Cardiac fibroblast (primary cell): ENCODE data around the gene PHPT1.

ENCODE experiments used
- DNase-seq, 2 donors: peaks; one replicate each; pipeline versions ENCODE4 v3.0.0 to v3.0.0-alpha.2; 2010; ENCODE audit warnings: low read depth in 2 of 2
- H3K4me3 ChIP-seq, 2 donors: replicated peaks in 1 of 2; 1 replicate in 1 of 2; 2 replicates in 1 of 2; pipeline ENCODE4 v1.5.1; 2011; ENCODE audit warnings: low read depth in 2 of 2, low read length in 2 of 2, mild to moderate bottlenecking in 2 of 2, moderate library complexity in 1 of 2
- CTCF ChIP-seq: IDR thresholded peaks from one replicate; pipeline ENCODE4 v1.5.1; 2011; ENCODE audit warnings: low read depth, mild to moderate bottlenecking, low read length, inconsistent platforms

The PHPT1 gene

GRCh38 chr9:136853596-136854112, 4.4 kb downstream of the PHPT1 start:
- no peak overlapping the region for H3K4me3 ChIP-seq
- DNase-seq: no peak
- TF ChIP-seq CTCF: no peak

- no peak for TF ChIP-seq CTCF
- DNase-seq: no peak
- no peak overlapping the region for H3K4me3 ChIP-seq
These were observed 5.1 kb downstream of the PHPT1 start for GRCh38 chr9:136854113-136854841.

- TF ChIP-seq CTCF: no peak
These were observed 5.7 kb downstream of the PHPT1 start for GRCh38 chr9:136854842-136855460.

GRCh38 chr9:136855461-136856078, 6.4 kb downstream of the PHPT1 start:
- no peak overlapping the region for H3K4me3 ChIP-seq
- TF ChIP-seq CTCF: no peak

More at GRCh38 chr9:136854842-136855460, 5.7 kb downstream of the PHPT1 start:
- no peak for DNase-seq
- H3K4me3 ChIP-seq: no peak overlapping the region

GRCh38 chr9:136856079-136856476, 6.9 kb downstream of the PHPT1 start:
- TF ChIP-seq CTCF: no peak
- H3K4me3 ChIP-seq: no peak overlapping the region
- no peak for DNase-seq

More at GRCh38 chr9:136855461-136856078, 6.4 kb downstream of the PHPT1 start:
- DNase-seq: no peak

GRCh38 chr9:136856541-136857141, 7.4 kb downstream of the PHPT1 start:
- no peak for DNase-seq
- H3K4me3 ChIP-seq: no peak overlapping the region
- TF ChIP-seq CTCF: no peak
